H1 (cell line): ENCODE data around the gene UPF2. TPM values are rescaled to one million over a fixed set of nuclear protein-coding genes. Genes with fewer than 3 reads are reported as not detected.
A peak's percentile ranks its signal among the peaks of the same experiment; 100 is the strongest.

Source experiments
- BACH1 ChIP-seq: IDR thresholded peaks from 2 replicates; pipeline ENCODE4 v1.6.1; 2012; ENCODE audit warnings: low read length, improper control_type of control experiment
- CHD1 ChIP-seq: IDR thresholded peaks from 2 replicates; pipeline ENCODE4 v1.6.1; 2012; ENCODE audit warnings: low read depth, low read length, improper control_type of control experiment
- CTCF ChIP-seq, 3 experiments: IDR thresholded peaks; 1 replicate in 2 of 3; 2 replicates in 1 of 3; pipeline versions ENCODE4 v1.5.1 to v1.6.1; 2011; ENCODE audit warnings: low read length in 3 of 3, mild to moderate bottlenecking in 3 of 3, inconsistent platforms in 2 of 3, low read depth in 1 of 3, moderate library complexity in 1 of 3; ENCODE audit not compliant: insufficient read depth in 1 of 3; ENCODE audit errors: control extremely low read depth in 1 of 3
- EP300 ChIP-seq, 2 experiments: IDR thresholded peaks; 1 replicate in 1 of 2; 2 replicates in 1 of 2; pipeline ENCODE4 v1.6.1; 2011 to 2012; ENCODE audit warnings: low read depth in 2 of 2, low read length in 2 of 2, mild to moderate bottlenecking in 2 of 2, borderline replicate concordance in 1 of 2, inconsistent platforms in 1 of 2, moderate library complexity in 1 of 2
- EZH2 ChIP-seq: fragments of 200-600 bp; sonication (generic); IDR thresholded peaks from 2 replicates; pipeline ENCODE4 v1.7.1; 2012; ENCODE audit warnings: low read depth, mild to moderate bottlenecking, moderate library complexity, low read length, inconsistent platforms; ENCODE audit not compliant: severe bottlenecking
- JUND ChIP-seq: IDR thresholded peaks from 2 replicates; pipeline ENCODE4 v1.6.1; 2011; ENCODE audit warnings: mild to moderate bottlenecking, improper control_type of control experiment, low read length
- KDM4A ChIP-seq: IDR thresholded peaks from one replicate; pipeline ENCODE4 v1.7.1; 2012; ENCODE audit warnings: low read depth, mild to moderate bottlenecking, moderate library complexity, low read length, inconsistent platforms; ENCODE audit not compliant: severe bottlenecking
- PHF8 ChIP-seq: fragments of 200-600 bp; sonication (generic); conservative IDR thresholded peaks from 2 replicates; pipeline ENCODE4 v1.7.1; 2012; ENCODE audit warnings: low read depth, mild to moderate bottlenecking, inconsistent platforms, low read length, moderate library complexity
- RAD21 ChIP-seq, 2 experiments: IDR thresholded peaks in 1 of 2; conservative IDR thresholded peaks in 1 of 2; 2 replicates each; pipeline ENCODE4 v1.6.1; 2011; ENCODE audit warnings: low read depth in 2 of 2, low read length in 2 of 2, improper control_type of control experiment in 1 of 2, inconsistent platforms in 1 of 2, mild to moderate bottlenecking in 1 of 2, moderate library complexity in 1 of 2
- RBBP5 ChIP-seq: IDR thresholded peaks from 2 replicates; pipeline ENCODE4 v1.7.1; 2012; ENCODE audit warnings: low read depth, mild to moderate bottlenecking, inconsistent platforms, low read length, moderate library complexity, borderline replicate concordance
- RFX5 ChIP-seq: IDR thresholded peaks from 2 replicates; pipeline ENCODE4 v1.6.1; 2011; ENCODE audit warnings: low read depth, low read length, improper control_type of control experiment, borderline replicate concordance
- SIN3A ChIP-seq, 2 experiments: IDR thresholded peaks in 1 of 2; conservative IDR thresholded peaks in 1 of 2; 2 replicates each; pipeline ENCODE4 v1.6.1; 2011 to 2012; ENCODE audit warnings: low read length in 2 of 2, improper control_type of control experiment in 1 of 2, low read depth in 1 of 2, mild to moderate bottlenecking in 1 of 2
- TAF7 ChIP-seq: optimal IDR thresholded peaks from 2 replicates; pipeline ENCODE3; 2011; ENCODE audit warnings: low read depth, mild to moderate bottlenecking, inconsistent platforms, low read length, moderate library complexity, borderline replicate concordance
- YY1 ChIP-seq: IDR thresholded peaks from 2 replicates; pipeline ENCODE4 v1.6.1; 2011; ENCODE audit warnings: low read depth, mild to moderate bottlenecking, low read length
- polyA plus RNA-seq, 7 experiments: library from polyadenylated mRNA; depleted of rRNA in 3 of 7; stranded (reverse) in 5 of 7; unstranded in 2 of 7; fragments of >200 nt in 5 of 7; fragments of 200-250 nt in 2 of 7; gene quantifications; 1 replicate in 5 of 7; 2 replicates in 1 of 7; 4 replicates in 1 of 7; pipeline versions ENCODE4 v1.2.1 to v1.2.3, GENCODE V29; 2011 to 2013; ENCODE audit warnings: missing spikeins in 2 of 7, mixed read lengths in 2 of 7
- total RNA-seq: library from RNA; stranded (reverse); fragmentation: NEBNext Ultra II Directional; extraction: Animal tissue kit (Norgen Biotek cat#: 25700); gene quantifications from 2 replicates; pipeline ENCODE4 v1.2.1, GENCODE V29; 2021

Gene UPF2
- total and polyA plus RNA-seq, 2 of the 8 experiments (the other 6 are each of a cell fraction or from before 2014, with no cell fraction given): 6.2 to 32.8 TPM

DNA sequence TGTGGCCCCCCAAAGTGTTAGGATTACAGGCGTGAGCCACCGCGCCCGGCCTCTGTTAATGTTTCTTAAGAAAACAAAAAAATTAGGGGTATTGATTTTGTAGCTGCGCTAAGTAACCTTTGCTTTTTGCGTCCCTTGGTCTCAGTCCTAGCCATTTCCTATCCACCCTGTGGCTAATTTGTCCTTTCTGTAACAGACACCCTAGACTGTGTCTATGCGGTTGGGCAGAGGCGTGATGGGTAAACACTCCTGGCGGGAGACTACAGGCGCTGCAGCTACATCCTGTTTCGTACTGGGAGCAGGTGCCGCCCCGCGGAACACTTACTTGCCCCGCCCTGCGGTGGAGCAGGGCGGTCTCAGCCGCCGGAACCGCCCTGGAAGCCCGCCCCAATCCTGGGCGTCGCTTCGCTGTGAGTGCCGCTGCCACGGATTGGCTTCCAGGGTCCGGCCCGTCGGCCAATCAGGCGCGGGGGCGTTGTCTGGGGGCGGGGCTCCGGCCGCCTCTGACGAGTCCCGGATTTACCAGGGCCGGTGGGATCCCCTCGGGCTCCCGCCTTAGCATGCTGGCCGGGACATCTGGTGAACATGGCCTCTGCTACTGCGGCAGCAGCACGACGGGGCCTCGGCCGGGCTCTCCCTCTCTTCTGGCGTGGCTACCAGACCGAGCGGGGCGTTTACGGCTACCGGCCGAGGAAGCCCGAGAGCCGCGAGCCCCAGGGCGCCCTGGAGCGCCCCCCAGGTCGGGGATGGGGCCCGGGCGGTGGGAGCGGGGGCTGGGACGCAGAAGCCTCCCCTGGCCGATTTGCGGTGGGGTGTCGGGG is 26.1 kb upstream of the UPF2 start, which contains the start of gene DHTKD1 (continued):
- peak; percentile 94 for TF ChIP-seq PHF8
- peak; percentile 42 for TF ChIP-seq KDM4A
- no peak for TF ChIP-seq RFX5
- TF ChIP-seq RAD21 (IDR thresholded peaks at IDR 0.05 in 1 of 2, conservative IDR thresholded peaks at IDR 0.05 in 1 of 2; ENCODE audit: low read depth in 2 of 2, low read length in 2 of 2): peak; percentile 5 to 21; a peak in 1 of 4 replicates
- TF ChIP-seq TAF7: peak; percentile 96
- TF ChIP-seq EZH2: no peak
- no peak for TF ChIP-seq RBBP5
- TF ChIP-seq CHD1: no peak
- TF ChIP-seq BACH1: no peak
- TF ChIP-seq SIN3A (conservative IDR thresholded peaks at IDR 0.05 in 1 of 2, IDR thresholded peaks at IDR 0.05 in 1 of 2; ENCODE audit: low read depth in 1 of 2, low read length in 2 of 2): peak in 1 of 2 experiments; percentile 90; a peak in 2 of 4 replicates
- TF ChIP-seq CTCF (IDR thresholded peaks at IDR 0.05; ENCODE audit: control extremely low read depth in 1 of 3, insufficient read depth in 1 of 3, low read depth in 1 of 3, low read length in 3 of 3): peak; percentile 2 to 34 (median 33); a peak in 3 of 4 replicates
- no peak for TF ChIP-seq JUND
- peak; percentile 80 for TF ChIP-seq YY1
- TF ChIP-seq EP300 (IDR thresholded peaks at IDR 0.05; ENCODE audit: borderline replicate concordance in 1 of 2, low read depth in 2 of 2, low read length in 2 of 2): no peak; a peak in 1 of 3 replicates
